ENCODE data around the gene PIAS1.
"Not testable (repeated sequence)": the region's sequence is repeated elsewhere in the genome, so short reads cannot be mapped to it uniquely, and the experiment has no call there.

PIAS1 gene

GRCh38 chr15:68218847-68219798 is 165.0 kb downstream of the PIAS1 start:
- no peak for DNase-seq (ENCODE audit: low read depth)

GRCh38 chr15:68220489-68220888 is 166.4 kb downstream of the PIAS1 start:
- no peak for DNase-seq (ENCODE audit: low read depth)

GRCh38 chr15:68220967-68221366 is 166.9 kb downstream of the PIAS1 start:
- no peak for DNase-seq (ENCODE audit: low read depth)

GRCh38 chr15:68221530-68222431 is 167.7 kb downstream of the PIAS1 start:
- DNase-seq (ENCODE audit: low read depth), result not testable (repeated sequence)

- not testable (repeated sequence) for DNase-seq (ENCODE audit: low read depth)
Observed at GRCh38 chr15:68222432-68222743, 168.3 kb downstream of the PIAS1 start.

GRCh38 chr15:68223171-68223570 is 169.1 kb downstream of the PIAS1 start:
- no peak for DNase-seq (ENCODE audit: low read depth)

GRCh38 chr15:68224108-68224507 is 170.0 kb downstream of the PIAS1 start:
- DNase-seq (ENCODE audit: low read depth), result no peak

GRCh38 chr15:68224546-68225250 is 170.6 kb downstream of the PIAS1 start:
- DNase-seq (ENCODE audit: low read depth), result no peak

- not testable (repeated sequence) for DNase-seq (ENCODE audit: low read depth)
Observed at GRCh38 chr15:68225442-68225841, 171.3 kb downstream of the PIAS1 start.

GRCh38 chr15:68227643-68228142 is 173.6 kb downstream of the PIAS1 start:
- no peak for DNase-seq (ENCODE audit: low read depth)

- DNase-seq (ENCODE audit: low read depth), result no peak
Observed at GRCh38 chr15:68228143-68228970, 174.2 kb downstream of the PIAS1 start.

GRCh38 chr15:68228971-68229385 is 174.9 kb downstream of the PIAS1 start:
- no peak for DNase-seq (ENCODE audit: low read depth)

- DNase-seq (ENCODE audit: low read depth), result peak; percentile 72
Observed at GRCh38 chr15:68229386-68230156, 175.5 kb downstream of the PIAS1 start, which contains the start of gene CLN6. TSS of gene CLN6 (minus strand) at chr15:68229728. CDS start at chr15:68229584, 144 bp downstream.

- DNase-seq (ENCODE audit: low read depth), result no peak
Observed at GRCh38 chr15:68230157-68231100, 176.3 kb downstream of the PIAS1 start.

- no peak for DNase-seq (ENCODE audit: low read depth)
Observed at GRCh38 chr15:68231102-68231818, 177.1 kb downstream of the PIAS1 start.

GRCh38 chr15:68232449-68232848 is 178.3 kb downstream of the PIAS1 start:
- no peak for DNase-seq (ENCODE audit: low read depth)

- DNase-seq (ENCODE audit: low read depth), result no peak
Observed at GRCh38 chr15:68232937-68233336, 178.8 kb downstream of the PIAS1 start.

GRCh38 chr15:68234060-68234459 is 179.9 kb downstream of the PIAS1 start:
- no peak for DNase-seq (ENCODE audit: low read depth)
